ENCODE results near the gene DUSP9. TPM values are rescaled to one million over a fixed set of nuclear protein-coding genes. Genes with fewer than 3 reads are reported as not detected.
A peak's percentile ranks its signal among the peaks of the same experiment; 100 is the strongest.
"Not testable (repeated sequence)": the region's sequence is repeated elsewhere in the genome, so short reads cannot be mapped to it uniquely, and the experiment has no call there.

The DUSP9 gene
- total and polyA plus RNA-seq, 11 donors: 0.04 to 0.25 TPM; not detected in 9

- DNase-seq: peak in 3 of 5 donors; percentile 39 to 70 (median 66)
- Histone ChIP-seq H3K27me3 (peaks cover 0 to 17% (median 0%) of the 10 kb centered on the region in 9 donors), H3K36me3 (no peaks in the 10 kb centered on the region), H3K9me3 (no peaks in the 10 kb centered on the region), H3K27ac (peak overlapping the region; percentile 58 to 92 (median 80)), H3K4me1 (peaks cover 0 to 16% (median 0%) of the 10 kb centered on the region in 12 donors), H3K4me3 (peak overlapping the region; percentile 14 to 69 (median 50))
- intact Hi-C loops (cut with DNase I): no loop called here
- WGBS, 4 donors: 14 to 55% (median 34%) methylated on average over 11 to 53 of the region's 53 CpGs
- peak; percentile 57 to 73 (median 65) for ATAC-seq
- TF ChIP-seq CTCF (IDR thresholded peaks at IDR 0.05): no peak
- TF ChIP-seq POLR2A (IDR thresholded peaks at IDR 0.05): no peak
Observed at GRCh38 chrX:153688911-153689590, 42.0 kb downstream of the DUSP9 start.

DNA sequence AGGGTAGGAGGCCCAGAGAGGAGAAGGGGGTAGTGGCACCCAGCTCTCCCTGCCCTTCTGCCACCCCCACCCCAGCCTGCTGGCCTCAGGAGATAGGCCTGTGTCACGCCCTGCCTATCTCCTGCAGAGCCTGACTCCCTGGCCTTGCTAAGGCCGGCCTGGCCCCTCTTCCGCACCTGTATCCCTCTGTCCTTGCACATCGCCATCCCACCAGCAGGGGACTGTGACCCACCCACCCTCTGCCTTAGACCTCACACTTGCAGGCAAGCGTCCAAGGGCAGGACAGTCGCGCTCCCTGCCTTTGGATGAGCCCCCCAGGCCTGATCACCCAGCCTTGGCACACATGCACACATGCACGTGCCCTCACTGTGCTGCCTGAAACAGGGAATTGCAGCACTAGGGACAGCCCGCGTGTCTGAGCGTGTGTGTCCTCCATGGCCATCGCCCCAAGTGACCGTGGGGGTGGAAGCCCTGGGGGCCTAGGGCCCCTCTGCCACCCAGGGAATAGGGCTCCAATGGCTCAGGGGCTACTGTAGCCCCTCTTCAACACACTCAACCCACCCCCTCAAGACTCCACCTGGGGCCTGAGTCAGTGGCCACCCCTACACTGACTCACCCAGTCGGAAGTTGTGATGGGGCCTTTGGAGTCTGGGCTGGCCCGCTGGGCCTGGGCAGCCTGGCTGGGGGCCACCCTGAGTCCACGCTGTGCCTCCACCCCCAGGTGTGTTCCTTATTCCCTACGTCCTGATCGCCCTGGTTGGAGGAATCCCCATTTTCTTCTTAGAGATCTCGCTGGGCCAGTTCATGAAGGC, 42.9 kb downstream of the DUSP9 start:
- WGBS, 4 donors: 48 to 85% (median 63%) methylated on average over 14 to 19 of the region's 19 CpGs
- Histone ChIP-seq H3K4me3 (peak overlapping the region in 10 of 12 donors; percentile 14 to 69 (median 51)), H3K27ac (peak overlapping the region in 9 of 12 donors; percentile 23 to 92 (median 76)), H3K4me1 (peaks cover 0 to 16% (median 0%) of the 10 kb centered on the region in 12 donors), H3K36me3 (peaks cover 0 to 3% (median 0%) of the 10 kb centered on the region in 9 donors), H3K27me3 (peaks cover 0 to 9% (median 0%) of the 10 kb centered on the region in 9 donors), H3K9me3 (no peaks in the 10 kb centered on the region)
- peak in 2 of 5 donors; percentile 25 to 35 for DNase-seq
- ATAC-seq: peak in 3 of 4 donors; percentile 2 to 9 (median 4)
- no peak for TF ChIP-seq POLR2A (IDR thresholded peaks at IDR 0.05)
- no peak for TF ChIP-seq CTCF (IDR thresholded peaks at IDR 0.05)
- intact Hi-C loops (cut with DNase I): no loop called here

GRCh38 chrX:153690466-153690865, 43.5 kb downstream of the DUSP9 start:
- peaks cover 0 to 16% (median 0%) of the 10 kb centered on the region in 12 donors for H3K4me1 ChIP-seq
- TF ChIP-seq POLR2A (IDR thresholded peaks at IDR 0.05): no peak
- TF ChIP-seq CTCF (IDR thresholded peaks at IDR 0.05): no peak
- peak overlapping the region in 6 of 12 donors; percentile 48 to 69 (median 56) for H3K4me3 ChIP-seq
- intact Hi-C loops (cut with DNase I): no loop called here
- H3K9me3 ChIP-seq: no peaks in the 10 kb centered on the region
- DNase-seq (peak in 1 of 5 donors; percentile 32), ATAC-seq (no peak)
- WGBS, 4 donors: 53 to 90% (median 75%) methylated on average over 9 to 14 of the region's 14 CpGs
- peak overlapping the region in 8 of 12 donors; percentile 19 to 92 (median 80) for H3K27ac ChIP-seq
- peaks cover 0 to 8% (median 0%) of the 10 kb centered on the region in 9 donors for H3K27me3 ChIP-seq
- H3K36me3 ChIP-seq: peaks cover 0 to 5% (median 0%) of the 10 kb centered on the region in 9 donors

GRCh38 chrX:153691032-153691827, 44.2 kb downstream of the DUSP9 start:
- Histone ChIP-seq H3K4me1 (peaks cover 0 to 16% (median 0%) of the 10 kb centered on the region in 12 donors), H3K27ac (peak overlapping the region in 3 of 12 donors; percentile 85 to 92 (median 88)), H3K4me3 (peak overlapping the region in 1 of 12 donors; percentile 69)
- ATAC-seq; H3K9me3 ChIP-seq; H3K36me3 ChIP-seq; H3K27me3 ChIP-seq; intact Hi-C loops (cut with DNase I): not testable (repeated sequence)
- DNase-seq: peak in 3 of 5 donors; percentile 25 to 34 (median 26)
- 65 to 79% (median 73%) methylated on average over 10 to 21 of the region's 21 CpGs for WGBS, 4 donors

Data from heart left ventricle (tissue), 16 donors.